Stimulated activated CD4-positive, alpha-beta T cell treated with anti-CD3 and anti-CD28 coated beads, Interleukin-2, amount 100 ng/mL, for 48 hours (primary cell): ENCODE data around the gene GEMIN5.

Experiments used
- DNase-seq, 2 donors: peaks; one replicate each; pipeline ENCODE4 v3.0.0-alpha.2; 2020

The GEMIN5 gene

GRCh38 chr5:154849264-154849785 is 88.7 kb downstream of the GEMIN5 start:
- no peak for DNase-seq

DNA sequence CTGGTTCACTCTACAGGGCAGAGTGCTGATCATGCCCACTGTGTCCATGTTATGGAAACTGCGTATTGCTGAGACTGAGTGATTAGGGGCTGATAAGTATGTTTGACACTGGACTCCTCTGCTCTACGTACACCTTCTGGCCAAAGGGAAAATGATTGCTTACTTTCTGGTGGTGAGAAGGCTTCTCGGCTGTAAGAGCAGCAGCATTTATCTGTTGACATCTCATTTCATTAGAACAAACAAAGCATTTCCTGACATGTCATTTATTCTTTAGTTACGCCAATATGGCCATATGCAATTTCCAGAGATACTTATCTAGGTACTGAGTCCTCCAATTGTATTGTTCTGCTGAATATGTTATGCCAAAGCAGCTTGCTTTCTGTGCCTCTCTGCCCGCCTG is 93.2 kb downstream of the GEMIN5 start:
- no peak for DNase-seq

- DNase-seq: no peak
Measured at GRCh38 chr5:154842689-154843530, 95.1 kb downstream of the GEMIN5 start.

GRCh38 chr5:154841273-154841661 is 96.7 kb downstream of the GEMIN5 start:
- no peak for DNase-seq

GRCh38 chr5:154840435-154841272 is 97.4 kb downstream of the GEMIN5 start:
- DNase-seq: no peak
